Measurements from ENCODE around the gene ATG101. TPM values are rescaled to one million over a fixed set of nuclear protein-coding genes. Genes with fewer than 3 reads are reported as not detected.
A peak's percentile ranks its signal among the peaks of the same experiment; 100 is the strongest.

ATG101 gene
- total and polyA plus RNA-seq, 8 donors = 7.6 to 105 (median 37.2) TPM

DNA sequence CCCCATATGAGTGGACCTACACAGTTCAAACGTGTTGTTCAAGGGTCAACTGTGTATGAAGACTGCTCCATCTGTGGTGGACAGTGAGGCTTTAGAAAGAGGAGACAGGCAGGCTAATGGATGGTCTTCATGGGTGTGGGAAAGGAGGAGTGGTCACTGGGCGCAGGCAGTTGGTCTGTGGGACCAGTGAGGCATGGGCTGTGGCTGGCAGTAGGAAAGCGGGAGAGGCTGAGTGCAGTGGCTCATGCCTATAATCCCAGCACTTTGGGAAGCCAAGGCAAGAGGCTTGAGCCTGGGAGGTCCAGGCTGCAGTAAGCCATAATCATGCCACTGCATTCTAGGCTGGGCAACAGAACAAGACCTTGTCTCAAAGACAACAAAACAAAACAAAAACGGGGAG lies 20.5 kb upstream of the ATG101 start:
- Histone ChIP-seq H3K9me3 (no peaks in the 10 kb centered on the region), H3K36me3 (peaks cover 0 to 6% (median 6%) of the 10 kb centered on the region in 4 donors), H3K27me3 (no peaks in the 10 kb centered on the region), H3K4me1 (peaks cover 50 to 78% (median 60%) of the 10 kb centered on the region in 4 donors), H3K27ac (peak overlapping the region; percentile 17 to 100 (median 98)), H3K4me3 (no peak overlapping the region)
- intact Hi-C loops (cut with DNase I; ENCODE audit: low total_unique reads) = no loop called here
- 73 to 83% (median 79%) methylated on average over 4 of the region's 4 CpGs for WGBS, 5 donors
- no peak for DNase-seq
- TF ChIP-seq POLR2AphosphoS5 (IDR thresholded peaks at IDR 0.05) = no peak
- TF ChIP-seq POLR2A (IDR thresholded peaks at IDR 0.05) = no peak
- TF ChIP-seq EP300 (IDR thresholded peaks at IDR 0.05) = no peak
- TF ChIP-seq, protein P1, sequence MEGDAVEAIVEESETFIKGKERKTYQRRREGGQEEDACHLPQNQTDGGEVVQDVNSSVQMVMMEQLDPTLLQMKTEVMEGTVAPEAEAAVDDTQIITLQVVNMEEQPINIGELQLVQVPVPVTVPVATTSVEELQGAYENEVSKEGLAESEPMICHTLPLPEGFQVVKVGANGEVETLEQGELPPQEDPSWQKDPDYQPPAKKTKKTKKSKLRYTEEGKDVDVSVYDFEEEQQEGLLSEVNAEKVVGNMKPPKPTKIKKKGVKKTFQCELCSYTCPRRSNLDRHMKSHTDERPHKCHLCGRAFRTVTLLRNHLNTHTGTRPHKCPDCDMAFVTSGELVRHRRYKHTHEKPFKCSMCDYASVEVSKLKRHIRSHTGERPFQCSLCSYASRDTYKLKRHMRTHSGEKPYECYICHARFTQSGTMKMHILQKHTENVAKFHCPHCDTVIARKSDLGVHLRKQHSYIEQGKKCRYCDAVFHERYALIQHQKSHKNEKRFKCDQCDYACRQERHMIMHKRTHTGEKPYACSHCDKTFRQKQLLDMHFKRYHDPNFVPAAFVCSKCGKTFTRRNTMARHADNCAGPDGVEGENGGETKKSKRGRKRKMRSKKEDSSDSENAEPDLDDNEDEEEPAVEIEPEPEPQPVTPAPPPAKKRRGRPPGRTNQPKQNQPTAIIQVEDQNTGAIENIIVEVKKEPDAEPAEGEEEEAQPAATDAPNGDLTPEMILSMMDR (IDR thresholded peaks at IDR 0.05) = no peak

DNA sequence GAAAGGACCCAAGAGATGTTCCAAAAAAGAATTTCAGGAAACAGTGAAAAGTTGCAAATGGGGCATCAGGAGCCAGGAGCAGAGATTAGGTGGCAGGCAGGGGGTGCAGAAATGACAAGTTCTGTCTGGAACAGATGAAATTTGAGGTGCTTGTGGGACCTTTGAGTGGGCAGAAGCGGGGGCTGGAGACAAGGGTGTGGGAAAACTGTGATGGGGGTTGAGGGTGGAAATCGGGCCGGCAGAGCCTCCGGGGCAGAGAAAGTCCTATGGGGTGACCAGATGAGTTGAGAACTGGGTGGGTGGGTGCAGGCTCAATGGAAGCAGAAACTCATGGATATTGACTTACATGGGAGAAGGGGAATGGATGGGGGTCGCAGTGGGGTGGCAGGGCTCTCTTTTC lies 20.1 kb upstream of the ATG101 start:
- 80 to 90% (median 80%) methylated on average over 5 of the region's 5 CpGs for WGBS, 5 donors
- TF ChIP-seq POLR2AphosphoS5 (IDR thresholded peaks at IDR 0.05) (no peak), POLR2A (IDR thresholded peaks at IDR 0.05) (no peak), EP300 (IDR thresholded peaks at IDR 0.05) (no peak)
- TF ChIP-seq, protein P1 (IDR thresholded peaks at IDR 0.05) = no peak
- Histone ChIP-seq H3K27me3 (no peaks in the 10 kb centered on the region), H3K27ac (peak overlapping the region; percentile 78 to 100 (median 98)), H3K4me3 (peak overlapping the region in 1 of 4 donors; percentile 80), H3K4me1 (peaks cover 46 to 78% (median 56%) of the 10 kb centered on the region in 4 donors), H3K36me3 (peaks cover 4 to 10% (median 10%) of the 10 kb centered on the region in 4 donors), H3K9me3 (no peaks in the 10 kb centered on the region)
- intact Hi-C loops (cut with DNase I; ENCODE audit: low total_unique reads) = no loop called here
- DNase-seq = no peak

DNA sequence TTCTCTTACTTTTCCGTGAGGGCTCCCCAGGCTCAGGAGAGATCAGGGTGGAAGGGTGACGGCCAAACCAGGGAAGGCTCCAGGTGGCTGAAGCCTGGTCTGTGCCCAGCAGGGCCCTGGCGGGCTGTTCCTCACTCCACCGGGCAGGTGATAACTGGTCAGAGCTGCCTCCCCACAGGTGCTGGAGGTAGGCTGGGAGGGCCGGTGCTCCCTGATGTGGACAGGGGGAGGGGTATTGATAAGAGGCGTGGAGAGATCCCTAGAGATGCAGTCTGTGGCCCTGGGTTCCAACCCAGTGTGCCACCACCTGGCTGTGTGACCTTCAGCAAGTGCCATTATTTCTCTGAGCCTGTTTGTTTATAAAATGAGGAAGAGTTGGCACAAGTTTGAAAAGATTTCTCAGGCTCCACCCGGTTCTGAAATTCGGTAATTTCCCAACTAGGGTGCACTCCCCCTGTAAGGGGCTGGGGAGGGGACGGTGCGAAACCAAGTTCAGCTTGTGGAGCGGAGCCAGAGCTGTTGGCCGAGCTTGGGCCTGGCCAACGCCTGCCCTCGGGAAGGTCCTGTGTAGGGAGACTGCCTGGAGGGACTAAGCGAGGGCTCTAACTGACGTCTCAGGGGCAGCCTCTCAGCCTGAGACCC lies 19.5 kb upstream of the ATG101 start:
- no peaks in the 10 kb centered on the region for H3K9me3 ChIP-seq
- H3K4me3 ChIP-seq = peak overlapping the region; percentile 59 to 80 (median 67)
- DNase-seq = peak; percentile 67 to 75
- peak; percentile 52 for TF ChIP-seq EP300 (IDR thresholded peaks at IDR 0.05)
- TF ChIP-seq, protein P1 (IDR thresholded peaks at IDR 0.05) = no peak
- TF ChIP-seq POLR2AphosphoS5 (IDR thresholded peaks at IDR 0.05) = peak in 1 of 3 donors; percentile 11
- H3K27ac ChIP-seq = peak overlapping the region; percentile 78 to 100 (median 98)
- peaks cover 9 to 16% (median 16%) of the 10 kb centered on the region in 4 donors for H3K36me3 ChIP-seq
- H3K27me3 ChIP-seq = no peaks in the 10 kb centered on the region
- intact Hi-C loops (cut with DNase I; ENCODE audit: low total_unique reads) = no loop called here
- H3K4me1 ChIP-seq = peaks cover 42 to 78% (median 53%) of the 10 kb centered on the region in 4 donors
- WGBS, 5 donors = 12 to 28% (median 17%) methylated on average over 14 to 16 of the region's 16 CpGs

DNA sequence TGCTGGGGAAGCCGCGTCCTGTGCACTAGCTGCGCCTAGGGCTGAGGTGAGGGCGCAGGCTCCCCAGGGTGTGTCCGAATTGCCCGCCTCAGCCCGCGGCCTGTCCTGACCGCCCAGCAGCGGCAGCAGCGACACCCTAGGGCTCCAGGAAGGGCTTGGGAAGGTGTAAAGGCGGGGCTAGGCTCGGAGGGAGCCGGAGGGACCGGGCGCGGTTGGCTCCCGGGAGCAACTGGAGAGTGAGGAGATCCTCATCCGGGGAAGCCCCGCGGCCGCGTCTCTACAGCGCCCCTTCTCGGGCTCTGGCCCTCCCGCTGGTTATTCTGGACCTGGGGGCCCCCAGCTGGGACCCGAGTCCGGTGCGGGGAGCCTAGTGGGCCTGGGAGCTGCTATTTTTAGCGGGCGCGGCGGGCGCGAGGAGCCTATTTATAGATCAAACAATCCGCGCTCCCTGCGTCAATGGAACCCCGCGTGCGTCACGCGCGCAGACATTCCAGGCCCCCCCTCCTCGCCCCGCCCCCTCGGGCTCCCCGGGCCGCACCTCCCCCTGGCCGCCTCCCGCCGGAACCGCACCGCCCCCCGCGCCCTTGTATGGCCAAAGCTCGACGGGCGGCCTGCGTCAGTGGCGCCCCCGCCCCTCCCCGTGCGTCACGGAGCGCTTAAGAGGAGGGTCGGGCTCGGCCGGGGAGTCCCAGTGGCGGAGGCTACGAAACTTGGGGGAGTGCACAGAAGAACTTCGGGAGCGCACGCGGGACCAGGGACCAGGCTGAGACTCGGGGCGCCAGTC lies 18.8 kb upstream of the ATG101 start, which contains the start of gene NR4A1:
Gene NR4A1 (plus strand): TSS at position 685 of the 784 bp plus-strand sequence. CDS start 2,887 bp downstream, outside the sequence.
- Histone ChIP-seq H3K9me3 (no peaks in the 10 kb centered on the region), H3K4me3 (peak within 1 kb of the TSS; percentile 59 to 80 (median 67)), H3K36me3 (peaks cover 14 to 23% (median 22%) of the 10 kb centered on the region in 4 donors), H3K27me3 (no peaks in the 10 kb centered on the region), H3K27ac (peak within 1 kb of the TSS; percentile 89 to 100 (median 98)), H3K4me1 (peaks cover 36 to 76% (median 46%) of the 10 kb centered on the region in 4 donors)
- peak; percentile 99 for DNase-seq
- WGBS, 5 donors = 0 to 1% (median 1%) methylated on average over 12 to 77 of the region's 77 CpGs
- intact Hi-C loops (cut with DNase I; ENCODE audit: low total_unique reads) = no loop called here
- TF ChIP-seq POLR2AphosphoS5 (IDR thresholded peaks at IDR 0.05) = peak; percentile 99 to 100 (median 100)
- no peak for TF ChIP-seq EP300 (IDR thresholded peaks at IDR 0.05)
- TF ChIP-seq POLR2A (IDR thresholded peaks at IDR 0.05) = peak in 2 of 4 donors; percentile 96 to 98
- TF ChIP-seq, protein P1 (IDR thresholded peaks at IDR 0.05) = peak in 2 of 7 experiments; percentile 5 to 6
